RWPE2 (cell line): ENCODE data around the gene ARHGEF1.

Experiments
- ATAC-seq: fragments of 200-7000 bp; cut with Tn5 transposase; 3 replicates; pipeline ENCODE4 v1.9.1; 2021; ENCODE audit warnings: low read depth
- DNase-seq: peaks from one replicate; pipeline ENCODE4 v3.0.0-alpha.2; 2020; ENCODE audit warnings: low spot score
- H3K27ac ChIP-seq: fragments of 450-650 bp; 2 replicates; pipeline ENCODE4 v1.5.1; 2017; ENCODE audit warnings: mild to moderate bottlenecking; ENCODE audit not compliant: poor library complexity, severe bottlenecking
- H3K27me3 ChIP-seq: fragments of 250-450 bp; sonication (Bioruptor Pico); 2 replicates; pipeline ENCODE4 v1.5.1; 2021; ENCODE audit warnings: mild to moderate bottlenecking, moderate library complexity; ENCODE audit not compliant: insufficient read depth, poor library complexity, severe bottlenecking
- H3K36me3 ChIP-seq: fragments of 250-450 bp; sonication (Bioruptor Pico); 2 replicates; pipeline ENCODE4 v1.5.1; 2020; ENCODE audit warnings: low read depth, mild to moderate bottlenecking, moderate library complexity
- H3K4me1 ChIP-seq: fragments of 250-450 bp; sonication (Bioruptor Pico); 2 replicates; pipeline ENCODE4 v1.5.1; 2021; ENCODE audit warnings: mild to moderate bottlenecking, moderate library complexity; ENCODE audit not compliant: insufficient read depth, poor library complexity, severe bottlenecking
- H3K4me3 ChIP-seq: fragments of 250-450 bp; sonication (Bioruptor Pico); 2 replicates; pipeline ENCODE4 v1.5.1; 2021; ENCODE audit warnings: mild to moderate bottlenecking, moderate library complexity; ENCODE audit not compliant: severe bottlenecking
- H3K9me3 ChIP-seq: fragments of 250-450 bp; sonication (Bioruptor Pico); 2 replicates; pipeline ENCODE4 v1.5.1; 2021; ENCODE audit warnings: mild to moderate bottlenecking, moderate library complexity; ENCODE audit not compliant: severe bottlenecking
- TF ChIP-seq, protein P1 (sequence below): fragments of 450-650 bp; IDR thresholded peaks from one replicate; pipeline ENCODE4 v1.5.1; 2017; ENCODE audit warnings: mild to moderate bottlenecking, moderate library complexity; ENCODE audit not compliant: poor library complexity, severe bottlenecking

ARHGEF1 gene

GRCh38 chr19:41920882-41921576 lies 38.0 kb downstream of the ARHGEF1 start:
- H3K9me3 ChIP-seq, result no peaks in the 10 kb centered on the region
- DNase-seq, result no peak
- H3K36me3 ChIP-seq, result no peaks in the 10 kb centered on the region
- H3K27ac ChIP-seq, result no peak overlapping the region
- TF ChIP-seq, protein P1, sequence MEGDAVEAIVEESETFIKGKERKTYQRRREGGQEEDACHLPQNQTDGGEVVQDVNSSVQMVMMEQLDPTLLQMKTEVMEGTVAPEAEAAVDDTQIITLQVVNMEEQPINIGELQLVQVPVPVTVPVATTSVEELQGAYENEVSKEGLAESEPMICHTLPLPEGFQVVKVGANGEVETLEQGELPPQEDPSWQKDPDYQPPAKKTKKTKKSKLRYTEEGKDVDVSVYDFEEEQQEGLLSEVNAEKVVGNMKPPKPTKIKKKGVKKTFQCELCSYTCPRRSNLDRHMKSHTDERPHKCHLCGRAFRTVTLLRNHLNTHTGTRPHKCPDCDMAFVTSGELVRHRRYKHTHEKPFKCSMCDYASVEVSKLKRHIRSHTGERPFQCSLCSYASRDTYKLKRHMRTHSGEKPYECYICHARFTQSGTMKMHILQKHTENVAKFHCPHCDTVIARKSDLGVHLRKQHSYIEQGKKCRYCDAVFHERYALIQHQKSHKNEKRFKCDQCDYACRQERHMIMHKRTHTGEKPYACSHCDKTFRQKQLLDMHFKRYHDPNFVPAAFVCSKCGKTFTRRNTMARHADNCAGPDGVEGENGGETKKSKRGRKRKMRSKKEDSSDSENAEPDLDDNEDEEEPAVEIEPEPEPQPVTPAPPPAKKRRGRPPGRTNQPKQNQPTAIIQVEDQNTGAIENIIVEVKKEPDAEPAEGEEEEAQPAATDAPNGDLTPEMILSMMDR, result no peak
- H3K27me3 ChIP-seq, result peaks cover 61% of the 10 kb centered on the region
- ATAC-seq, result no peak
- H3K4me3 ChIP-seq, result no peak overlapping the region
- H3K4me1 ChIP-seq, result no peaks in the 10 kb centered on the region

GRCh38 chr19:41921577-41922576 lies 38.9 kb downstream of the ARHGEF1 start:
- no peak overlapping the region for H3K4me3 ChIP-seq
- TF ChIP-seq, protein P1, result no peak
- H3K27ac ChIP-seq, result no peak overlapping the region
- no peaks in the 10 kb centered on the region for H3K9me3 ChIP-seq
- no peaks in the 10 kb centered on the region for H3K36me3 ChIP-seq
- H3K4me1 ChIP-seq, result no peaks in the 10 kb centered on the region
- DNase-seq (no peak), ATAC-seq (no peak)
- peaks cover 59% of the 10 kb centered on the region for H3K27me3 ChIP-seq

DNA sequence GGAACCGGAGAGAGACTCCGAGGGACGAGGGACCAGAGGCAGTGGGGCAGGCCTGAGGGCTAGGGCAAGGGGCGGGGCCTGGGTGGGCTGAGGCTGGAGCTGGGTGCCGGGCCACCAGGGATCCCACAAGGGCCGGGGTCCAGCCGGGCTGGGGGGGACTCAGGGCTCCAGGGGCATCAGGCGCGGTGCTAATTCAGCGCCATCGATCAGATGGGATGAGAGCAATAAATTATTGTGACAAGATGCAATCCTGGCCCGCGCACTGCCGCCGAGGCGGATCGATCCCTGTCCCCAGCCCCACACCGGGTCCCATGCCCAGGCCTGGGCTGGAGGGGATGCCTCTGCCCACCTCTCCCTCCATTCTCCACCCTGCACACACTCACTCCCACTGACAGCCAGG lies 39.6 kb downstream of the ARHGEF1 start:
- TF ChIP-seq, protein P1, result no peak
- ATAC-seq, result no peak
- peaks cover 61% of the 10 kb centered on the region for H3K27me3 ChIP-seq

GRCh38 chr19:41923045-41923788 lies 40.2 kb downstream of the ARHGEF1 start:
- DNase-seq (no peak), ATAC-seq (no peak)
- Histone ChIP-seq H3K27ac (no peak overlapping the region), H3K4me3 (no peak overlapping the region), H3K9me3 (no peaks in the 10 kb centered on the region), H3K4me1 (no peaks in the 10 kb centered on the region), H3K36me3 (no peaks in the 10 kb centered on the region), H3K27me3 (peaks cover 64% of the 10 kb centered on the region)
- TF ChIP-seq, protein P1, result no peak

More for the DNA sequence above, 39.6 kb downstream of the ARHGEF1 start:
- Histone ChIP-seq H3K4me3 (no peak overlapping the region), H3K4me1 (no peaks in the 10 kb centered on the region), H3K36me3 (no peaks in the 10 kb centered on the region), H3K9me3 (no peaks in the 10 kb centered on the region), H3K27ac (no peak overlapping the region)
- no peak for DNase-seq
